Measurements from ENCODE around the gene PDE5A. TPM values are rescaled to one million over a fixed set of nuclear protein-coding genes. Genes with fewer than 3 reads are reported as not detected.
A peak's percentile ranks its signal among the peaks of the same experiment; 100 is the strongest.
"Not testable (repeated sequence)": the region's sequence is repeated elsewhere in the genome, so short reads cannot be mapped to it uniquely, and the experiment has no call there.

The PDE5A gene
- total RNA-seq, 5 donors from 2014 or later (not counting 1 experiment from before 2014, with no cell fraction given) = 1.1 to 2.3 (median 1.6) TPM

GRCh38 chr4:119638359-119638758 is 9.8 kb upstream of the PDE5A start:
- Histone ChIP-seq H3K27ac (ENCODE audit: low read length) (no peak overlapping the region), H3K27me3 (replicated peaks in 1 of 2; ENCODE audit: control insufficient read depth in 2 of 2, extremely low read depth in 1 of 2, insufficient read depth in 2 of 2, low read length in 1 of 2) (peaks cover 2% of the 10 kb centered on the region in 2 experiments), H3K36me3 (ENCODE audit: control insufficient read depth in 2 of 2, extremely low read depth in 1 of 2, insufficient read depth in 1 of 2, low read length in 1 of 2) (no peaks in the 10 kb centered on the region), H3K9me3 (no peaks in the 10 kb centered on the region), H3K4me3 (ENCODE audit: control insufficient read depth in 1 of 2, extremely low read depth in 1 of 2, low read length in 1 of 2) (no peak overlapping the region), H3K4me1 (ENCODE audit: control insufficient read depth in 1 of 2, extremely low read depth in 1 of 2, insufficient read depth in 2 of 2, low read length in 2 of 2) (no peaks in the 10 kb centered on the region)
- peaks cover 6 to 11% of the 10 kb centered on the region in 2 donors for H3K27me3 Mint-ChIP-seq
- no peaks in the 10 kb centered on the region for H3K4me1 Mint-ChIP-seq
- no peaks in the 10 kb centered on the region for H3K36me3 Mint-ChIP-seq
- H3K4me3 Mint-ChIP-seq = no peak overlapping the region
- no peak overlapping the region for H3K27ac Mint-ChIP-seq
- no peaks in the 10 kb centered on the region for H3K9me3 Mint-ChIP-seq
- ChIA-PET CTCF (no interaction called here), POLR2A (no interaction called here)
- DNase-seq (no peak), ATAC-seq (replicated peaks in 1 of 4) (no peak)
- no CpG with 5 or more reads among the region's 1 CpG for WGBS (ENCODE audit: insufficient coverage)

- H3K36me3 Mint-ChIP-seq; DNase-seq; H3K9me3 ChIP-seq; H3K4me1 ChIP-seq (ENCODE audit: control insufficient read depth in 1 of 2, extremely low read depth in 1 of 2, insufficient read depth in 2 of 2, low read length in 2 of 2); H3K27ac ChIP-seq (ENCODE audit: low read length); H3K36me3 ChIP-seq (ENCODE audit: control insufficient read depth in 2 of 2, extremely low read depth in 1 of 2, insufficient read depth in 1 of 2, low read length in 1 of 2); ATAC-seq (replicated peaks in 1 of 4); H3K4me1 Mint-ChIP-seq; H3K27ac Mint-ChIP-seq; POLR2A ChIA-PET; H3K9me3 Mint-ChIP-seq; H3K27me3 ChIP-seq (replicated peaks in 1 of 2; ENCODE audit: control insufficient read depth in 2 of 2, extremely low read depth in 1 of 2, insufficient read depth in 2 of 2, low read length in 1 of 2); CTCF ChIA-PET; H3K4me3 ChIP-seq (ENCODE audit: control insufficient read depth in 1 of 2, extremely low read depth in 1 of 2, low read length in 1 of 2); H3K4me3 Mint-ChIP-seq: not testable (repeated sequence)
- H3K27me3 Mint-ChIP-seq = peaks cover 13 to 16% of the 10 kb centered on the region in 2 donors
These were observed 8.2 kb upstream of the PDE5A start for GRCh38 chr4:119636851-119637250.

GRCh38 chr4:119632216-119632615 is 3.6 kb upstream of the PDE5A start:
- DNase-seq (no peak), ATAC-seq (replicated peaks in 1 of 4) (no peak)
- peaks cover 9 to 17% (median 16%) of the 10 kb centered on the region in 3 donors for H3K4me1 Mint-ChIP-seq
- H3K27ac Mint-ChIP-seq = no peak overlapping the region
- H3K4me3 Mint-ChIP-seq = no peak overlapping the region
- Histone ChIP-seq H3K27me3 (replicated peaks in 1 of 2; ENCODE audit: control insufficient read depth in 2 of 2, extremely low read depth in 1 of 2, insufficient read depth in 2 of 2, low read length in 1 of 2) (peaks cover 8 to 12% of the 10 kb centered on the region in 2 experiments), H3K9me3 (no peaks in the 10 kb centered on the region), H3K27ac (ENCODE audit: low read length) (no peak overlapping the region), H3K4me3 (ENCODE audit: control insufficient read depth in 1 of 2, extremely low read depth in 1 of 2, low read length in 1 of 2) (no peak overlapping the region), H3K36me3 (ENCODE audit: control insufficient read depth in 2 of 2, extremely low read depth in 1 of 2, insufficient read depth in 1 of 2, low read length in 1 of 2) (no peaks in the 10 kb centered on the region), H3K4me1 (ENCODE audit: control insufficient read depth in 1 of 2, extremely low read depth in 1 of 2, insufficient read depth in 2 of 2, low read length in 2 of 2) (peaks cover 7 to 20% of the 10 kb centered on the region in 2 experiments)
- H3K36me3 Mint-ChIP-seq = no peaks in the 10 kb centered on the region
- WGBS (ENCODE audit: insufficient coverage) = no CpG with 5 or more reads among the region's 1 CpG
- H3K27me3 Mint-ChIP-seq = peaks cover 11 to 16% of the 10 kb centered on the region in 2 donors
- H3K9me3 Mint-ChIP-seq = no peaks in the 10 kb centered on the region
- ChIA-PET POLR2A (no interaction called here), CTCF (interaction anchor here in 1 of 2 donors (0.6 kb wide), 1 partner anchor 344 kb away, joined by 6 read pairs; no protein-coding TSS in a partner anchor)

- H3K27me3 Mint-ChIP-seq = peaks cover 8 to 15% of the 10 kb centered on the region in 2 donors
- H3K4me3 ChIP-seq (ENCODE audit: control insufficient read depth in 1 of 2, extremely low read depth in 1 of 2, low read length in 1 of 2) = peak overlapping the region; percentile 38 to 80
- POLR2A ChIA-PET = no interaction called here
These were observed 503 bp upstream of the PDE5A start for GRCh38 chr4:119629142-119629471.

GRCh38 chr4:119627267-119628255 is 1.0 kb downstream of the PDE5A start:
- Mint-ChIP-seq H3K27me3 (peaks cover 8 to 11% of the 10 kb centered on the region in 2 donors), H3K27ac (peak overlapping the region; percentile 76 to 84), H3K4me3 (peak overlapping the region; percentile 86 to 92 (median 91)), H3K4me1 (peaks cover 15 to 24% (median 23%) of the 10 kb centered on the region in 3 donors), H3K9me3 (no peaks in the 10 kb centered on the region), H3K36me3 (no peaks in the 10 kb centered on the region)
- no peak overlapping the region for H3K27ac ChIP-seq (ENCODE audit: low read length)
- peak in 34 of 35 experiments; percentile 4 to 74 (median 39) for DNase-seq
- no peaks in the 10 kb centered on the region for H3K9me3 ChIP-seq
- ChIA-PET CTCF (interaction anchor here (0.5 to 1.4 kb wide), 9 partner anchors 26 to 1538 kb away, joined by 3 to 5 read pairs (median 3); a partner anchor contains a TSS), POLR2A (interaction anchor here in 1 of 2 donors (0.6 to 0.7 kb wide), 2 partner anchors 448 to 607 kb away, joined by 3 read pairs; no protein-coding TSS in a partner anchor)
- peaks cover 7 to 26% of the 10 kb centered on the region in 2 experiments for H3K4me1 ChIP-seq (ENCODE audit: control insufficient read depth in 1 of 2, extremely low read depth in 1 of 2, insufficient read depth in 2 of 2, low read length in 2 of 2)
- H3K36me3 ChIP-seq (ENCODE audit: control insufficient read depth in 2 of 2, extremely low read depth in 1 of 2, insufficient read depth in 1 of 2, low read length in 1 of 2) = no peaks in the 10 kb centered on the region
- peak; percentile 62 to 68 (median 66) for ATAC-seq (replicated peaks in 1 of 4)
- WGBS (ENCODE audit: insufficient coverage) = under 1% methylated on average over 88 of the region's 90 CpGs
- peak overlapping the region; percentile 70 to 89 for H3K4me3 ChIP-seq (ENCODE audit: control insufficient read depth in 1 of 2, extremely low read depth in 1 of 2, low read length in 1 of 2)
- peaks cover 12 to 21% of the 10 kb centered on the region in 2 experiments for H3K27me3 ChIP-seq (replicated peaks in 1 of 2; ENCODE audit: control insufficient read depth in 2 of 2, extremely low read depth in 1 of 2, insufficient read depth in 2 of 2, low read length in 1 of 2)

More at GRCh38 chr4:119629142-119629471, 503 bp upstream of the PDE5A start:
- Histone ChIP-seq H3K9me3 (no peaks in the 10 kb centered on the region), H3K36me3 (ENCODE audit: control insufficient read depth in 2 of 2, extremely low read depth in 1 of 2, insufficient read depth in 1 of 2, low read length in 1 of 2) (no peaks in the 10 kb centered on the region), H3K27me3 (replicated peaks in 1 of 2; ENCODE audit: control insufficient read depth in 2 of 2, extremely low read depth in 1 of 2, insufficient read depth in 2 of 2, low read length in 1 of 2) (peaks cover 12 to 20% of the 10 kb centered on the region in 2 experiments), H3K27ac (ENCODE audit: low read length) (no peak overlapping the region), H3K4me1 (ENCODE audit: control insufficient read depth in 1 of 2, extremely low read depth in 1 of 2, insufficient read depth in 2 of 2, low read length in 2 of 2) (peaks cover 7 to 26% of the 10 kb centered on the region in 2 experiments)
- CTCF ChIA-PET = interaction anchor here (0.7 to 1.3 kb wide), 9 partner anchors 9 to 422 kb away, joined by 3 to 5 read pairs (median 3); no protein-coding TSS in a partner anchor
- WGBS (ENCODE audit: insufficient coverage) = 0% methylated on average over 6 of the region's 12 CpGs
- H3K4me3 Mint-ChIP-seq = peak overlapping the region; percentile 78 to 92 (median 91)
- ATAC-seq (replicated peaks in 1 of 4) = peak; percentile 16 to 28 (median 22)
- H3K36me3 Mint-ChIP-seq = no peaks in the 10 kb centered on the region
- H3K27ac Mint-ChIP-seq = peak overlapping the region; percentile 58 to 69
- peak in 1 of 35 experiments; percentile 1 for DNase-seq
- no peaks in the 10 kb centered on the region for H3K9me3 Mint-ChIP-seq
- H3K4me1 Mint-ChIP-seq = peaks cover 15 to 24% (median 23%) of the 10 kb centered on the region in 3 donors

GRCh38 chr4:119626943-119627266 is 1.7 kb downstream of the PDE5A start:
- Histone ChIP-seq H3K4me3 (ENCODE audit: control insufficient read depth in 1 of 2, extremely low read depth in 1 of 2, low read length in 1 of 2) (peak overlapping the region; percentile 49 to 89), H3K27me3 (replicated peaks in 1 of 2; ENCODE audit: control insufficient read depth in 2 of 2, extremely low read depth in 1 of 2, insufficient read depth in 2 of 2, low read length in 1 of 2) (peaks cover 12 to 21% of the 10 kb centered on the region in 2 experiments), H3K27ac (ENCODE audit: low read length) (no peak overlapping the region), H3K9me3 (no peaks in the 10 kb centered on the region), H3K36me3 (ENCODE audit: control insufficient read depth in 2 of 2, extremely low read depth in 1 of 2, insufficient read depth in 1 of 2, low read length in 1 of 2) (no peaks in the 10 kb centered on the region), H3K4me1 (ENCODE audit: control insufficient read depth in 1 of 2, extremely low read depth in 1 of 2, insufficient read depth in 2 of 2, low read length in 2 of 2) (peaks cover 7 to 26% of the 10 kb centered on the region in 2 experiments)
- no peak for DNase-seq
- Mint-ChIP-seq H3K4me3 (peak overlapping the region; percentile 80 to 91 (median 84)), H3K27me3 (peaks cover 3 to 6% of the 10 kb centered on the region in 2 donors), H3K36me3 (no peaks in the 10 kb centered on the region), H3K4me1 (peaks cover 15 to 24% (median 23%) of the 10 kb centered on the region in 3 donors), H3K9me3 (no peaks in the 10 kb centered on the region), H3K27ac (no peak overlapping the region)
- ATAC-seq (replicated peaks in 1 of 4) = peak in 1 of 4 experiments; percentile 6
- WGBS (ENCODE audit: insufficient coverage) = 2% methylated on average over 15 of the region's 18 CpGs
- ChIA-PET POLR2A (no interaction called here), CTCF (interaction anchor here (0.6 to 1.4 kb wide), 2 partner anchors 69 to 327 kb away, joined by 3 read pairs; a partner anchor contains a TSS)

Data from T-cell (primary cell).